Osteocyte (in vitro differentiated cells): Measurements from ENCODE around the gene TRIM5. TPM values are rescaled to one million over a fixed set of nuclear protein-coding genes. Genes with fewer than 3 reads are reported as not detected.

Experiments used
- DNase-seq: peaks from one replicate; pipeline ENCODE4 v3.0.0; 2021; ENCODE audit warnings: mixed read lengths; ENCODE audit not compliant: unreplicated experiment; ENCODE audit errors: extremely low spot score
- H3K27ac Mint-ChIP-seq: one replicate; pipeline ENCODE4 v1.8.0; 2021; ENCODE audit warnings: mild to moderate bottlenecking, mixed read lengths; ENCODE audit not compliant: unreplicated experiment
- H3K27me3 Mint-ChIP-seq: one replicate; pipeline ENCODE4 v1.8.0; 2021; ENCODE audit warnings: mixed read lengths; ENCODE audit not compliant: unreplicated experiment
- H3K36me3 Mint-ChIP-seq: one replicate; pipeline ENCODE4 v1.8.0; 2021; ENCODE audit warnings: mixed read lengths; ENCODE audit not compliant: unreplicated experiment
- H3K4me1 Mint-ChIP-seq: one replicate; pipeline ENCODE4 v1.8.0; 2021; ENCODE audit warnings: mixed read lengths; ENCODE audit not compliant: unreplicated experiment
- H3K4me3 Mint-ChIP-seq: one replicate; pipeline ENCODE4 v1.8.0; 2021; ENCODE audit warnings: mild to moderate bottlenecking, moderate library complexity, mixed read lengths; ENCODE audit not compliant: unreplicated experiment
- H3K9me3 Mint-ChIP-seq: one replicate; pipeline ENCODE4 v1.8.0; 2021; ENCODE audit warnings: mixed read lengths; ENCODE audit not compliant: unreplicated experiment
- CTCF ChIP-seq: fragments of 200-600 bp; sonication (generic); IDR thresholded peaks from 2 replicates; pipeline ENCODE4 v1.5.0; 2021; ENCODE audit warnings: antibody characterized with exemption, mild to moderate bottlenecking, moderate library complexity
- total RNA-seq: library from RNA; stranded (reverse); gene quantifications from 2 replicates; pipeline ENCODE4 v1.2.1, GENCODE V29; 2021

The TRIM5 gene
- total RNA-seq, 1 donor from 2014 or later = 47.3 TPM

GRCh38 chr11:5700421-5701054, 15.7 kb upstream of the TRIM5 start:
- H3K4me3 Mint-ChIP-seq = no peak overlapping the region
- DNase-seq = no peak
- H3K36me3 Mint-ChIP-seq = peaks cover 79% of the 10 kb centered on the region
- H3K9me3 Mint-ChIP-seq = no peaks in the 10 kb centered on the region
- H3K27me3 Mint-ChIP-seq = no peaks in the 10 kb centered on the region
- peaks cover 1% of the 10 kb centered on the region for H3K4me1 Mint-ChIP-seq
- no peak for TF ChIP-seq CTCF
- H3K27ac Mint-ChIP-seq = no peak overlapping the region

GRCh38 chr11:5698281-5698680, 13.4 kb upstream of the TRIM5 start:
- Mint-ChIP-seq H3K36me3 (peaks cover 73% of the 10 kb centered on the region), H3K27me3 (no peaks in the 10 kb centered on the region), H3K4me3 (no peak overlapping the region), H3K27ac (no peak overlapping the region), H3K9me3 (no peaks in the 10 kb centered on the region), H3K4me1 (peaks cover 8% of the 10 kb centered on the region)
- TF ChIP-seq CTCF = no peak
- no peak for DNase-seq

- no peak overlapping the region for H3K4me3 Mint-ChIP-seq
- H3K9me3 Mint-ChIP-seq = no peaks in the 10 kb centered on the region
- peaks cover 70% of the 10 kb centered on the region for H3K36me3 Mint-ChIP-seq
- no peak for DNase-seq
- H3K27ac Mint-ChIP-seq = no peak overlapping the region
- H3K27me3 Mint-ChIP-seq = no peaks in the 10 kb centered on the region
- H3K4me1 Mint-ChIP-seq = peaks cover 20% of the 10 kb centered on the region
- TF ChIP-seq CTCF = no peak
These were observed 11.3 kb upstream of the TRIM5 start for GRCh38 chr11:5696210-5696609.

GRCh38 chr11:5695580-5695979, 10.7 kb upstream of the TRIM5 start:
- DNase-seq = no peak
- Mint-ChIP-seq H3K27ac (no peak overlapping the region), H3K27me3 (no peaks in the 10 kb centered on the region), H3K4me1 (peaks cover 26% of the 10 kb centered on the region), H3K9me3 (no peaks in the 10 kb centered on the region), H3K4me3 (no peak overlapping the region), H3K36me3 (peaks cover 64% of the 10 kb centered on the region)
- TF ChIP-seq CTCF = no peak

GRCh38 chr11:5694642-5695041, 9.8 kb upstream of the TRIM5 start:
- Mint-ChIP-seq H3K27ac (no peak overlapping the region), H3K4me1 (peaks cover 35% of the 10 kb centered on the region), H3K4me3 (no peak overlapping the region), H3K9me3 (no peaks in the 10 kb centered on the region), H3K27me3 (no peaks in the 10 kb centered on the region), H3K36me3 (peaks cover 55% of the 10 kb centered on the region)
- DNase-seq = no peak
- TF ChIP-seq CTCF = no peak
